ENCODE data around the gene TRIM44. TPM values are rescaled to one million over a fixed set of nuclear protein-coding genes. Genes with fewer than 3 reads are reported as not detected.

The TRIM44 gene
- total and polyA plus RNA-seq, 4 donors: 3.7 to 15.1 (median 10.4) TPM

- H3K9me3 ChIP-seq (ENCODE audit: control insufficient read depth in 4 of 4, low read length in 3 of 4): no peaks in the 10 kb centered on the region
- H3K4me1 ChIP-seq (ENCODE audit: control insufficient read depth in 4 of 4, insufficient read depth in 4 of 4, low read length in 3 of 4): no peaks in the 10 kb centered on the region
- DNase-seq (ENCODE audit: low spot score): no peak
- no peak overlapping the region for H3K27ac ChIP-seq (ENCODE audit: low read depth in 1 of 2, low read length in 2 of 2)
- H3K36me3 ChIP-seq (ENCODE audit: control insufficient read depth in 4 of 4, insufficient read depth in 3 of 4, low read depth in 1 of 4, low read length in 3 of 4): no peaks in the 10 kb centered on the region
- TF ChIP-seq SP1 (IDR thresholded peaks at IDR 0.05): no peak
- no peak for TF ChIP-seq ATF3 (IDR thresholded peaks at IDR 0.05)
- H3K27me3 ChIP-seq (ENCODE audit: control insufficient read depth in 4 of 4, insufficient read depth in 4 of 4, low read length in 3 of 4): no peaks in the 10 kb centered on the region
- no peak overlapping the region for H3K9ac ChIP-seq (ENCODE audit: low read depth in 1 of 2, low read length in 2 of 2)
- H3K4me3 ChIP-seq (ENCODE audit: low read depth in 1 of 3, low read length in 3 of 3): no peak overlapping the region
Observed at GRCh38 chr11:35855671-35856070, 193.1 kb downstream of the TRIM44 start.

- Histone ChIP-seq H3K9ac (ENCODE audit: low read depth in 1 of 2, low read length in 2 of 2) (no peak overlapping the region), H3K4me3 (ENCODE audit: low read depth in 1 of 3, low read length in 3 of 3) (no peak overlapping the region), H3K27me3 (ENCODE audit: control insufficient read depth in 4 of 4, insufficient read depth in 4 of 4, low read length in 3 of 4) (no peaks in the 10 kb centered on the region), H3K4me1 (ENCODE audit: control insufficient read depth in 4 of 4, insufficient read depth in 4 of 4, low read length in 3 of 4) (no peaks in the 10 kb centered on the region), H3K9me3 (ENCODE audit: control insufficient read depth in 4 of 4, low read length in 3 of 4) (no peaks in the 10 kb centered on the region), H3K27ac (ENCODE audit: low read depth in 1 of 2, low read length in 2 of 2) (no peak overlapping the region), H3K36me3 (ENCODE audit: control insufficient read depth in 4 of 4, insufficient read depth in 3 of 4, low read depth in 1 of 4, low read length in 3 of 4) (no peaks in the 10 kb centered on the region)
- TF ChIP-seq EGR1 (IDR thresholded peaks at IDR 0.05; ENCODE audit: low read depth in 2 of 2): no peak
- no peak for TF ChIP-seq HNF4A (conservative IDR thresholded peaks at IDR 0.05)
- TF ChIP-seq MAX (IDR thresholded peaks at IDR 0.05): no peak
- TF ChIP-seq YY1 (IDR thresholded peaks at IDR 0.05): no peak
- no peak for TF ChIP-seq REST (IDR thresholded peaks at IDR 0.05)
- no peak for TF ChIP-seq SP1 (IDR thresholded peaks at IDR 0.05)
- no peak for TF ChIP-seq JUND (IDR thresholded peaks at IDR 0.05)
- no peak for TF ChIP-seq CTCF (IDR thresholded peaks at IDR 0.05; ENCODE audit: low read depth, low read length, missing input control)
- no peak for TF ChIP-seq ZBTB33 (IDR thresholded peaks at IDR 0.05)
- no peak for TF ChIP-seq NR2F2 (IDR thresholded peaks at IDR 0.05)
- TF ChIP-seq RXRA (IDR thresholded peaks at IDR 0.05): no peak
- TF ChIP-seq TAF1 (conservative IDR thresholded peaks at IDR 0.05): no peak
- no peak for DNase-seq (ENCODE audit: low spot score)
- 81% methylated on average over 2 of the region's 2 CpGs for WGBS
Observed at GRCh38 chr11:35856259-35856658, 193.7 kb downstream of the TRIM44 start.
